ENCODE measurements around the gene ENTREP3.

DNA sequence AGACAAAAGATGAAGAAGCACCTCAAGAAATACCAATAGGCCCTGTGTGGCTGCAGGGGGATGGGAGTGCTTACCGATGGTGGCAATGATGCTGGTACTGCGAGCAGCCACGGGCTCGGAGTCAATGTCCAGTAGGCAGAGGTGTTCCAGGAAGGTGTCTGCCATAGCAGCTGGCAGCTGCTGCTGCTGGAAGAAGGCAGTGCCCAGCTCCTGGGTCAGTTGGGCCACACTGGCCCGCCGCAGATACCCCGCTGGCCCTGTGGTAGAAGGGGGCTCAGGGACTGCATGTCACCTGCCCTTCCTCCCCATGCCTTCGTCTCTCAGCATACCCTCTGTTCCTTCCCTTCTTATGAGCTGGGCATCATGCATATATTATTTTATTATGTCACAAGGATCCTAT is 44.7 kb upstream of the ENTREP3 start:
- no peak for TF ChIP-seq EZH2 (IDR thresholded peaks at IDR 0.05; ENCODE audit: borderline replicate concordance)
- TF ChIP-seq, protein P1, sequence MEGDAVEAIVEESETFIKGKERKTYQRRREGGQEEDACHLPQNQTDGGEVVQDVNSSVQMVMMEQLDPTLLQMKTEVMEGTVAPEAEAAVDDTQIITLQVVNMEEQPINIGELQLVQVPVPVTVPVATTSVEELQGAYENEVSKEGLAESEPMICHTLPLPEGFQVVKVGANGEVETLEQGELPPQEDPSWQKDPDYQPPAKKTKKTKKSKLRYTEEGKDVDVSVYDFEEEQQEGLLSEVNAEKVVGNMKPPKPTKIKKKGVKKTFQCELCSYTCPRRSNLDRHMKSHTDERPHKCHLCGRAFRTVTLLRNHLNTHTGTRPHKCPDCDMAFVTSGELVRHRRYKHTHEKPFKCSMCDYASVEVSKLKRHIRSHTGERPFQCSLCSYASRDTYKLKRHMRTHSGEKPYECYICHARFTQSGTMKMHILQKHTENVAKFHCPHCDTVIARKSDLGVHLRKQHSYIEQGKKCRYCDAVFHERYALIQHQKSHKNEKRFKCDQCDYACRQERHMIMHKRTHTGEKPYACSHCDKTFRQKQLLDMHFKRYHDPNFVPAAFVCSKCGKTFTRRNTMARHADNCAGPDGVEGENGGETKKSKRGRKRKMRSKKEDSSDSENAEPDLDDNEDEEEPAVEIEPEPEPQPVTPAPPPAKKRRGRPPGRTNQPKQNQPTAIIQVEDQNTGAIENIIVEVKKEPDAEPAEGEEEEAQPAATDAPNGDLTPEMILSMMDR (IDR thresholded peaks at IDR 0.05; ENCODE audit: poor library complexity) = no peak
- no peak for TF ChIP-seq EZH2phosphoT487 (IDR thresholded peaks at IDR 0.05; ENCODE audit: low read depth, severe bottlenecking, unreplicated experiment)
